Measurements from ENCODE around the gene MTA1.

GRCh38 chr14:105488781-105489541 is 69.3 kb downstream of the MTA1 start:
- TF ChIP-seq EP300 (IDR thresholded peaks at IDR 0.05) (no peak), CTCF (IDR thresholded peaks at IDR 0.05) (no peak)

Measured in stomach (tissue), 4 donors.